ENCODE measurements around the gene C1orf56. TPM values are rescaled to one million over a fixed set of nuclear protein-coding genes. Genes with fewer than 3 reads are reported as not detected.

C1orf56 gene
- total and polyA plus RNA-seq, 2 donors (not counting 3 experiments of a cell fraction or from before 2014, with no cell fraction given): 3.0 to 3.5 TPM

- dilution Hi-C loops (cut with MboI; ENCODE audit: extremely low pct_ligation_motif_present, low sequenced_read_pairs): no loop called here
- Histone ChIP-seq H3K9me3 (replicated peaks; ENCODE audit: control insufficient read depth, insufficient read depth, low read length) (no peaks in the 10 kb centered on the region), H3K4me3 (replicated peaks in 1 of 3; ENCODE audit: insufficient read depth in 1 of 3, low read depth in 1 of 3, low read length in 3 of 3) (peak within 1 kb of the TSS; percentile 82 to 94 (median 91)), H3K9me1 (replicated peaks; ENCODE audit: control insufficient read depth, extremely low read depth, insufficient read depth, low read length) (no peaks in the 10 kb centered on the region), H3K27ac (ENCODE audit: insufficient read depth, low read depth, low read length) (peak within 1 kb of the TSS; percentile 91), H4K20me1 (replicated peaks; ENCODE audit: control insufficient read depth, extremely low read depth, insufficient read depth, low read length) (peaks cover 9% of the 10 kb centered on the region), H3K27me3 (ENCODE audit: control insufficient read depth in 2 of 2, insufficient read depth in 2 of 2, low read length in 2 of 2) (no peaks in the 10 kb centered on the region), H3K4me1 (ENCODE audit: control insufficient read depth, extremely low read depth, insufficient read depth, low read length) (peaks cover 33% of the 10 kb centered on the region), H3K79me2 (ENCODE audit: control insufficient read depth, insufficient read depth, low read length) (peaks cover 92% of the 10 kb centered on the region), H3K36me3 (ENCODE audit: control insufficient read depth in 2 of 2, extremely low read depth in 1 of 2, insufficient read depth in 2 of 2, low read length in 2 of 2) (peaks cover 18% of the 10 kb centered on the region in 2 experiments), H3K9ac (replicated peaks; ENCODE audit: extremely low read depth, insufficient read depth, low read length) (peak within 1 kb of the TSS; percentile 90), H2AFZ (ENCODE audit: low read depth, low read length) (peak within 1 kb of the TSS; percentile 77), H3K4me2 (ENCODE audit: insufficient read depth, low read length) (peak within 1 kb of the TSS; percentile 96)
- intact Hi-C loops (cut with micrococcal nuclease): loop anchor here (1.0 to 2.0 kb wide), 2 partner anchors 11 to 51 kb away; partner anchors contain the start of gene PRUNE1
- no TSS peak for BruUV-seq (replicated peaks)
- ChIA-PET POLR2A (no interaction called here), CTCF (interaction anchor here (0.6 to 6.1 kb wide), 13 partner anchors 9 to 137 kb away, joined by 3 to 39 read pairs (median 5); partner anchors contain the start of genes BNIPL, C1orf56, GABPB2 and MINDY1)
- TF ChIP-seq POLR2A (IDR thresholded peaks at IDR 0.05; ENCODE audit: low read depth, low read length): peak; percentile 89
- TF ChIP-seq POLR2AphosphoS5 (IDR thresholded peaks at IDR 0.05; ENCODE audit: insufficient read depth, low read depth, low read length): peak; percentile 87
- TF ChIP-seq GATA2 (IDR thresholded peaks at IDR 0.05; ENCODE audit: insufficient read depth, insufficient read length, low read depth, low read length): no peak
- peak; percentile 60 to 88 for TF ChIP-seq CTCF (IDR thresholded peaks at IDR 0.05; ENCODE audit: extremely low read depth in 1 of 2, insufficient read depth in 1 of 2, low read depth in 1 of 2, low read length in 2 of 2)
- no peak for TF ChIP-seq FOS (IDR thresholded peaks at IDR 0.05; ENCODE audit: borderline replicate concordance, insufficient read depth, low read length)
- TF ChIP-seq MYC (IDR thresholded peaks at IDR 0.05; ENCODE audit: low read depth, low read length): no peak
- FAIRE-seq (peak; percentile 93), DNase-seq (ENCODE audit: low read depth, low spot score) (peak; percentile 87)
Observed at GRCh38 chr1:151059109-151060006, 11.8 kb downstream of the C1orf56 start, which contains the start of gene CDC42SE1. Gene CDC42SE1, minus strand, starts transcription at chr1:151059622. Its CDS starts 3,892 bp downstream, at chr1:151055730.

Measured in endothelial cell of umbilical vein (primary cell).